Fibroblast of peridontal ligament (primary cell): ENCODE measurements around the gene ENTR1.
"Not testable (repeated sequence)": the region's sequence is repeated elsewhere in the genome, so short reads cannot be mapped to it uniquely, and the experiment has no call there.

Experiments used
- DNase-seq: peaks from one replicate; pipeline ENCODE4 v3.0.0-alpha.2; 2010; ENCODE audit errors: extremely low read depth

The ENTR1 gene

GRCh38 chr9:136419092-136419420, 8.6 kb upstream of the ENTR1 start:
- no peak for DNase-seq

- no peak for DNase-seq
Observed at GRCh38 chr9:136418182-136419091, 8.0 kb upstream of the ENTR1 start.

DNA sequence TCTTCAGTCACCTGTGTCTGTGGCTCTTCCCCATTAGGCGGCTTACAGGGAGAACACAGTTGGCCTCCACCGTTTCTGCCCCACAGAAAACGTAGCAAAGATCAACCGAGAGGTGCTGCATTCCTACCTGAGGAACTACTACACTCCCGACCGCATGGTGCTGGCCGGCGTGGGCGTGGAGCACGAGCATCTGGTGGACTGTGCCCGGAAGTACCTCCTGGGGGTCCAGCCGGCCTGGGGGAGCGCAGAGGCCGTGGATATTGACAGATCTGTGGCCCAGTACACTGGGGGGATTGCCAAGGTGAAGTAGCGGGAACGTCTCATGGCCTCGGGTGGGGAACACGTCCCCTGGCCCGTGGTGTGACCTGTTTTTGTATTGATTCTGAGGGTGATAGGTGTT, 6.5 kb upstream of the ENTR1 start:
- DNase-seq = no peak

GRCh38 chr9:136416427-136416826, 6.0 kb upstream of the ENTR1 start:
- no peak for DNase-seq

DNA sequence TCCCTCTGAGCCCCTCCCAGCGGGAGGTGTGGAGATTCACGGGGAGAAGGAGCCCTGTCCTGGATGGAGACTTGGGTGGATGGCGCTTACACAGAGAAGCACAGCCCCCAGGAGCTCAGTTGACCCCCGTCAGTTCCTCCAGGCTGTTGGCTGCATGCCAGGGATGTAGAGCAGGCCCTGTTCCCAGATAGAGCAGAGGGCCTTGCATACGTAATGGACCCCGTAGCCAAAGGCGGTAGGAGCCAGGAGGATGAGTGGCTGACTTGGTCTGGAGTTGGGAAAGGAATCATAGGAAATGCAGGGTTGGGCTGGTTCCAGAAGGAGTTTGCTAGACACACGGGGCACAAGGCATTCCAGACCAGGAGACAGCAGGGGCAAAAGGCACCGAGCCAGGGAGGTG, 2.5 kb upstream of the ENTR1 start:
- no peak for DNase-seq

DNA sequence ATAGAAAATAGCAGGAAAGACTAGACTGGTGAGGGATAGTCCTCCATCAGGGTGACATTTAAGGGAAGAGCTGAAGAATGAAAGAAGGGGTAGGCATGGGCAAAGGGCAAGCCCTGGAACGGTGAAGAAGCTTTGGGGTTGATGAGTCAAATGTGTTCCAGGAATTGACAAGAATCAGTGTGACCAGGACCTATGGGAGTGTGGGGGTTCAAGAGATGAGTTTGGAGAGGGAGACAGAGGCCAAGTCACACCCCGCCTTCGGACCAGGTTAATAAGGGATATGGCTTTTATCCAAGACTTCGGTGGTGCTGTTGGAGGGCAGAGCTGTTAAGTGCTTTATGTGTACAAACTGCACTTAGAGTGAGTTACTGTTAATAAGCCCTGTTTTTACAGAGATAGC, 964 bp upstream of the ENTR1 start:
- DNase-seq = no peak

DNA sequence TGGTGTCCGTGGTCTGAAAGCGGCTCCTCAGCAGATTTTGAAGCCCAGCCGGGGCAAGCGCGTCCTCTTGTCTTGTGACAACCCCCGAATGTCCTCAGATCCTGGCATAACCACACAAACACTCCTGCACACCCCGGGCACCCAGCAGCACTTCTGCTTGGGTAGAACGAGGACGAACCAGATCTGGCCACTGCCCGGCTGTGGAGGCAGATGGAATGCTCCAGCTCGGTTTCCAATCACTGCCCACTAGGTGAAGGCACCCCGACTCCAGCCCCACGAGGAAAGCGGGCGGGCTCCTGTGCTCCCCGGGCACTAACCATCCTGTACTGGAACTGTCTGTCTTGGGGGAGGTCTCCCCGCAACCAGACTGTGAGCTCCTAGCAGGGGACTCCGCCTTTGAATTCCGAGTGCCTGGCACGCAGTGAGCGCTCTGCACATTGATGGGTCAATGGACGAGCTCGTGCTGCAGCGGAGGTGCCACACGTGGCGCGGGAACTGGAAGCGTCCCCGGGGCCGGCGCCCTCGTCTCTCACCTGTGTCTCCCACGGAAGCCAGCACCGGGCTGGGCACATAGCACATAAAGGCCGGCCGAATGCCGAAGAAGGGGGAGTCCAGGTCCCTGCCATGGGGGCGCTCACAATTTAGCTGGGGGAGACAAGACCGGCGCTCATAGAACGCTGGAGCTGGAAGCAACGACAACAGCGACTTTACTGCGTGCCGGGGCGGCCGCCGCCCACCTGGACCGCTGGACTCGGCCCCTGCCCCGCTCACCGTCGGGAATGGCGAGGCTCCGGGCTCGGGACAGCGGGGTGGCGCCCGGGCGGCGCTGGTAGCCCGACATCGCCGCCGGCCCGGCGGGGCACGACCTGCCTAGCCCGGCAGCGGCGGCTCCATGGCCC, 608 bp downstream of the ENTR1 start:
- peak; percentile 22 for DNase-seq

GRCh38 chr9:136407911-136408310, 2.5 kb downstream of the ENTR1 start:
- DNase-seq = no peak

- not testable (repeated sequence) for DNase-seq
Observed at GRCh38 chr9:136407061-136407460, 3.4 kb downstream of the ENTR1 start.

DNA sequence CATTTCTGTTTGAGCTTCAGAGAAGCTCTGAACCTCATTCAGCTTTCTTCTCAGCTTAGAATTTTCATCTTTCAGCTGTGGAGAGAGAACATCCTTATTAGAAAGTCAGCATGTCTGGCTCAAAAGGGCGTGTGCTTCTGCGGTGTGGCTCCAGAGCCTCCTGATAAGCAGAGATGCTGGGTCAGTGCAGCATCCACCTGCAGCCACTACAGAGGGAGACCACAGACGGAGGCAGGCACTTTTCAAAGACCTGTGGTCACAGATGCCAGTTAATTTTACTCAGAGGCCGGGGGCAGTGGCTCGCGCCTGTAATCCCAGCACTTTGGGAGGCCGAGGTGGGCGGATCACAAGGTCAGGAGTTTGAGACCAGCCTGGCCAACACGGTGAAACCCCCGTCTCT, 4.5 kb downstream of the ENTR1 start:
- DNase-seq = not testable (repeated sequence)

- no peak for DNase-seq
Observed at GRCh38 chr9:136405481-136405880, 4.9 kb downstream of the ENTR1 start.

- no peak for DNase-seq
Observed at GRCh38 chr9:136404801-136405136, 5.6 kb downstream of the ENTR1 start.

GRCh38 chr9:136403915-136404800, 6.3 kb downstream of the ENTR1 start:
- DNase-seq = no peak

DNA sequence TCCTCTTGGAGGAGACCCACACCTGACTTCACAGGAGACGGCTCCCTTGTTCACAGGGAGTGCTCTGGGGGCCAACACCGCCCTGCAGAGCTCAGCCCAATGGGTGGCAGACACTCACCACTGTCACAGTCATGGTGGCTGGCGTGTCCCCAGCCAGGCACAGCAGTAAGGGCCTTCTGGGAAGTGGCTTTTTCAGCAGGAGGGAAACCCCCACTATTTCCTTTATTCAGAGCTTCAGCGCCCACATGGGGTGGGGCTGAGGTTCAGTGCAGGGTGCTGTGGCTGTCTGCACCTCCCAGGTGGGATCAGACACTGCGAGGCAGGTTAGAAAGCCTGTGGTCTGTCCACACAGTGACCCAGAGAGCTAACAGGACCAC, 6.9 kb downstream of the ENTR1 start:
- no peak for DNase-seq

DNA sequence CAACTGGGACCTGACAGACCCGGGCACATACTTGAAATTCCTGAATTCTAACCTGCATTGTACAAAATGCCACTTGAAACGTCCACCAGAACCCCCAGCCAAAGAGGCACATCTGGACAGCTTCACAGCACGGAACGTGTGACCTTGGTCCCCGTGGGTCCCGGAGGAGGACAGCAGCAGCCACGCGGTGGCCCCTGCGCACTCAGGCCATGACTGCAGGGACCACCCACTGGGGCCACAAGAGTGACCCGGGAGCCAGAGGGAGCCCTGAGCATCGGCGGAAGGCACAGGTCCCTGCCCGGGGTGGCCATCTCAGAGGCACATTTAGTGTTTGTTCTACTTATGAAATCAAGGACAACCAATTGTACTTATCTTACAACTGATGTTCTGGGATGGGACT, 8.3 kb downstream of the ENTR1 start:
- no peak for DNase-seq

- DNase-seq = no peak
Observed at GRCh38 chr9:136401173-136401922, 9.1 kb downstream of the ENTR1 start.

- DNase-seq = peak; percentile 69
Observed at GRCh38 chr9:136400038-136400834, 10.2 kb downstream of the ENTR1 start, which contains the start of gene SNAPC4. Gene SNAPC4, minus strand, starts transcription at chr9:136400170. Its CDS starts 1,742 bp downstream, at chr9:136398428.

GRCh38 chr9:136399176-136400037, 11.0 kb downstream of the ENTR1 start:
- DNase-seq = no peak

- DNase-seq = no peak
Observed at GRCh38 chr9:136398286-136398685, 12.1 kb downstream of the ENTR1 start.
